HepG2 (cell line): ENCODE data around the gene POLR1D. TPM values are rescaled to one million over a fixed set of nuclear protein-coding genes. Genes with fewer than 3 reads are reported as not detected.

Experiments used
- ATAC-seq: fragments of 200-7000 bp; cut with Tn5 transposase; 3 replicates; pipeline ENCODE4 v1.9.1; 2020; ENCODE audit warnings: mild to moderate bottlenecking, moderate library complexity
- BruUV-seq: library from RNA; stranded (reverse); fragments of 400-500 nt; replicated peaks from 2 replicates; lab custom pipeline; 2021; lab: Mats Ljungman, UMichigan
- CTCF ChIA-PET: fragments of 300-600 bp; formaldehyde crosslinking; extraction: SDS; loops from one replicate; lab custom pipeline; 2021; ENCODE audit warnings: low total read pairs, inconsistent platforms, low intra/inter-chr PET ratio; lab: Yijun Ruan, JAX
- POLR2A ChIA-PET: fragments of 350-600 bp; sonication (Branson Sonifier 250); formaldehyde crosslinking; loops from one replicate; lab custom pipeline; 2020; ENCODE audit warnings: antibody characterized with exemption, inconsistent platforms; lab: Yijun Ruan, JAX
- DNase-seq: peaks from one replicate; pipeline ENCODE4 v3.0.0-alpha.2; 2015; ENCODE audit warnings: low spot score
- FAIRE-seq: peaks from 3 replicates; lab custom pipeline; 2011; peaks lifted over from hg19 to GRCh38; lab: Jason Lieb, UNC
- H2AFZ ChIP-seq: one replicate; pipeline ENCODE4 v1.6.1; 2011; ENCODE audit warnings: low read length, inconsistent platforms
- H3K27ac ChIP-seq: fragments of 300-600 bp; 3 replicates; pipeline ENCODE4 v1.8.0; 2011; ENCODE audit warnings: mixed run types, mild to moderate bottlenecking, mixed read lengths, low read length, inconsistent platforms; ENCODE audit not compliant: insufficient read depth; ENCODE audit errors: extremely low read length
- H3K27me3 ChIP-seq, 2 experiments: fragments of 200-600 bp in 1 of 2; 2 replicates in 1 of 2; 3 replicates in 1 of 2; pipeline versions ENCODE4 v1.6.0 to v1.8.0; 2011; ENCODE audit warnings: low read length in 2 of 2, mild to moderate bottlenecking in 2 of 2, moderate library complexity in 2 of 2, inconsistent platforms in 1 of 2; ENCODE audit not compliant: insufficient read depth in 2 of 2, control insufficient read depth in 1 of 2
- H3K36me3 ChIP-seq, 2 experiments: fragments of 200-600 bp in 1 of 2; replicated peaks in 1 of 2; 2 replicates in 1 of 2; 3 replicates in 1 of 2; pipeline versions ENCODE4 v1.5.1 to v1.8.0; 2011; ENCODE audit warnings: low read length in 2 of 2, inconsistent platforms in 1 of 2; ENCODE audit not compliant: insufficient read depth in 2 of 2, control insufficient read depth in 1 of 2
- H3K4me1 ChIP-seq: 2 replicates; pipeline ENCODE4 v1.5.1; 2012; ENCODE audit warnings: low read length, inconsistent platforms; ENCODE audit not compliant: insufficient read depth
- H3K4me2 ChIP-seq: 2 replicates; pipeline ENCODE4 v1.6.0; 2011; ENCODE audit warnings: low read depth, low read length, inconsistent platforms
- H3K4me3 ChIP-seq, 3 experiments: fragments of 200-600 bp in 1 of 3; sonication (generic), shearing (Covaris generic) in 1 of 3; replicated peaks in 1 of 3; 2 replicates each; pipeline ENCODE4 v1.5.1; 2011 to 2016; ENCODE audit warnings: low read length in 3 of 3, inconsistent platforms in 2 of 3, low read depth in 2 of 3, mild to moderate bottlenecking in 2 of 3, control low read depth in 1 of 3, mixed read lengths in 1 of 3; ENCODE audit not compliant: insufficient read depth in 1 of 3
- H3K79me2 ChIP-seq: one replicate; pipeline ENCODE4 v1.6.1; 2011; ENCODE audit warnings: low read length, inconsistent platforms; ENCODE audit not compliant: insufficient read depth
- H3K9ac ChIP-seq: 2 replicates; pipeline ENCODE4 v1.6.0; 2011; ENCODE audit warnings: mild to moderate bottlenecking, low read depth, low read length, inconsistent platforms; ENCODE audit not compliant: insufficient read depth
- H3K9me3 ChIP-seq: 2 replicates; pipeline ENCODE4 v1.5.1; 2012; ENCODE audit warnings: mild to moderate bottlenecking, low read length
- H4K20me1 ChIP-seq: 2 replicates; pipeline ENCODE4 v1.6.0; 2011; ENCODE audit warnings: inconsistent platforms, mild to moderate bottlenecking, low read length, moderate library complexity; ENCODE audit not compliant: insufficient read depth
- ATRX ChIP-seq: sonication (generic); formaldehyde crosslinking; IDR thresholded peaks from 2 replicates; pipeline ENCODE4 v1.4.0; 2020; ENCODE audit warnings: missing genetic modification reagents, borderline replicate concordance
- DRAP1 ChIP-seq: IDR thresholded peaks from 2 replicates; pipeline ENCODE4 v1.6.1; 2016; ENCODE audit warnings: missing genetic modification reagents, missing compliant biosample characterization
- EP300 ChIP-seq, 3 experiments: sonication (generic) in 1 of 3; formaldehyde crosslinking in 1 of 3; IDR thresholded peaks; 2 replicates each; pipeline versions ENCODE4 v1.5.1 to v1.6.1; 2011 to 2020; ENCODE audit warnings: low read depth in 2 of 3, low read length in 2 of 3, borderline replicate concordance in 1 of 3, improper control_type of control experiment in 1 of 3, mild to moderate bottlenecking in 1 of 3, missing genetic modification reagents in 1 of 3, moderate library complexity in 1 of 3
- FOXJ3 ChIP-seq: sonication (generic); formaldehyde crosslinking; IDR thresholded peaks from 2 replicates; pipeline ENCODE4 v1.4.0; 2020; ENCODE audit warnings: missing genetic modification reagents, mild to moderate bottlenecking, borderline replicate concordance
- NFYC ChIP-seq: IDR thresholded peaks from 2 replicates; pipeline ENCODE4 v1.6.1; 2016; ENCODE audit warnings: missing genetic modification reagents, missing compliant biosample characterization
- POLR2AphosphoS5 ChIP-seq: IDR thresholded peaks from 2 replicates; pipeline ENCODE4 v1.6.1; 2012; ENCODE audit warnings: low read depth, low read length
- SOX6 ChIP-seq, 2 experiments: fragments of 450-650 bp in 1 of 2; sonication (generic) in 1 of 2; formaldehyde crosslinking in 1 of 2; IDR thresholded peaks; 2 replicates each; pipeline versions ENCODE4 v1.4.0 to v1.6.1; 2017 to 2020; ENCODE audit warnings: antibody characterized with exemption in 1 of 2, mild to moderate bottlenecking in 1 of 2, missing genetic modification reagents in 1 of 2
- TMF1 ChIP-seq: sonication (generic); formaldehyde crosslinking; IDR thresholded peaks from 2 replicates; pipeline ENCODE4 v1.8.1; 2022; ENCODE audit warnings: low read depth, missing genetic modification reagents
- ZNF3 ChIP-seq: IDR thresholded peaks from 2 replicates; pipeline ENCODE4 v1.7.0; 2017; ENCODE audit warnings: inconsistent platforms
- ZNF317 ChIP-seq: sonication (generic); formaldehyde crosslinking; IDR thresholded peaks from 2 replicates; pipeline ENCODE4 v1.5.0; 2020; ENCODE audit warnings: mild to moderate bottlenecking, missing genetic modification reagents
- WGBS: methylation state at CpG from one replicate; pipeline ENCODE4 v1.1.6; 2017; ENCODE audit warnings: low lambda C conversion rate; 5-methylcytosine and 5-hydroxymethylcytosine counted together
- in situ Hi-C: cut with HindIII; loops from 2 replicates; pipeline ENCODE4 v1.10.0; 2017; ENCODE audit warnings: low pct_unique_long_range_greater_than_20kb; ENCODE audit not compliant: extremely low pct_ligation_motif_present
- intact Hi-C: fragments of 100-400 bp; cut with micrococcal nuclease; formaldehyde crosslinking; loops from one replicate; pipeline ENCODE4 v1.10.0; 2022; ENCODE audit not compliant: unreplicated experiment
- polyA plus RNA-seq, 8 experiments: library from polyadenylated mRNA; depleted of rRNA in 3 of 8; stranded (reverse) in 7 of 8; unstranded in 1 of 8; fragments of >200 nt; fragmentation: Illumina TruSeq in 4 of 8; extraction: Trizol in 4 of 8; gene quantifications; 2 replicates each; pipeline versions ENCODE4 v1.2.1 to v1.2.3, GENCODE V29; 2011 to 2016; ENCODE audit warnings: low read depth in 4 of 8, missing spikeins in 1 of 8, mixed read lengths in 1 of 8; ENCODE audit not compliant: insufficient read depth in 1 of 8
- total RNA-seq, 5 experiments: library from RNA; depleted of rRNA; stranded (reverse); fragments of >200 nt; fragmentation: Illumina TruSeq; extraction: Trizol; gene quantifications; 2 replicates each; pipeline ENCODE4 v1.2.3, GENCODE V29; 2016; ENCODE audit warnings: low read depth in 1 of 5
- TF ChIP-seq, protein P1 (sequence below): sonication (generic); formaldehyde crosslinking; IDR thresholded peaks from 2 replicates; pipeline ENCODE4 v1.5.0; 2020; ENCODE audit warnings: mild to moderate bottlenecking, missing genetic modification reagents
- TF ChIP-seq, protein P2 (sequence below): sonication (generic); formaldehyde crosslinking; IDR thresholded peaks from 2 replicates; pipeline ENCODE4 v1.5.1; 2020; ENCODE audit warnings: missing genetic modification reagents, mild to moderate bottlenecking, borderline replicate concordance
- TF ChIP-seq, protein P3 (sequence below): fragments of 450-650 bp; IDR thresholded peaks from 2 replicates; pipeline ENCODE4 v1.6.1; 2017; ENCODE audit warnings: mild to moderate bottlenecking

Gene POLR1D
- total and polyA plus RNA-seq, 2 of the 13 experiments (the other 11 are each of a cell fraction or from before 2014, with no cell fraction given), result 183 to 490 TPM

GRCh38 chr13:27650312-27650711 is 28.6 kb downstream of the POLR1D start:
- no peaks in the 10 kb centered on the region for H4K20me1 ChIP-seq
- POLR2A ChIA-PET, result no interaction called here

GRCh38 chr13:27654059-27654458 is 32.4 kb downstream of the POLR1D start:
- in situ Hi-C loops (no loop called here), intact Hi-C loops (no loop called here)
- H3K4me3 ChIP-seq, result no peak overlapping the region
- H2AFZ ChIP-seq, result no peak overlapping the region
- POLR2A ChIA-PET, result no interaction called here
- no peaks in the 10 kb centered on the region for H4K20me1 ChIP-seq
- 97% methylated on average over 3 of the region's 3 CpGs for WGBS
- H3K4me2 ChIP-seq, result no peak overlapping the region
- FAIRE-seq, result no peak
- no peaks in the 10 kb centered on the region for H3K79me2 ChIP-seq
- CTCF ChIA-PET, result no interaction called here
- ATAC-seq, result no peak
- H3K27ac ChIP-seq, result no peak overlapping the region
- DNase-seq, result no peak
- H3K9me3 ChIP-seq, result peaks cover 11% of the 10 kb centered on the region
- H3K4me1 ChIP-seq, result peaks cover 22% of the 10 kb centered on the region
- no TSS peak for BruUV-seq
- H3K36me3 ChIP-seq, result peaks cover 5 to 18% of the 10 kb centered on the region in 2 experiments
- no peaks in the 10 kb centered on the region for H3K27me3 ChIP-seq
- no peak overlapping the region for H3K9ac ChIP-seq
- TF ChIP-seq, protein P1, sequence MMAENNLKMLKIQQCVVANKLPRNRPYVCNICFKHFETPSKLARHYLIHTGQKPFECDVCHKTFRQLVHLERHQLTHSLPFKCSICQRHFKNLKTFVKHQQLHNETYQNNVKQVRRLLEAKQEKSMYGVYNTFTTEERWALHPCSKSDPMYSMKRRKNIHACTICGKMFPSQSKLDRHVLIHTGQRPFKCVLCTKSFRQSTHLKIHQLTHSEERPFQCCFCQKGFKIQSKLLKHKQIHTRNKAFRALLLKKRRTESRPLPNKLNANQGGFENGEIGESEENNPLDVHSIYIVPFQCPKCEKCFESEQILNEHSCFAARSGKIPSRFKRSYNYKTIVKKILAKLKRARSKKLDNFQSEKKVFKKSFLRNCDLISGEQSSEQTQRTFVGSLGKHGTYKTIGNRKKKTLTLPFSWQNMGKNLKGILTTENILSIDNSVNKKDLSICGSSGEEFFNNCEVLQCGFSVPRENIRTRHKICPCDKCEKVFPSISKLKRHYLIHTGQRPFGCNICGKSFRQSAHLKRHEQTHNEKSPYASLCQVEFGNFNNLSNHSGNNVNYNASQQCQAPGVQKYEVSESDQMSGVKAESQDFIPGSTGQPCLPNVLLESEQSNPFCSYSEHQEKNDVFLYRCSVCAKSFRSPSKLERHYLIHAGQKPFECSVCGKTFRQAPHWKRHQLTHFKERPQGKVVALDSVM (CRISPR knock-in tag), result no peak
- no peak for TF ChIP-seq ZNF3 (CRISPR knock-in tag)
- TF ChIP-seq, protein P2, sequence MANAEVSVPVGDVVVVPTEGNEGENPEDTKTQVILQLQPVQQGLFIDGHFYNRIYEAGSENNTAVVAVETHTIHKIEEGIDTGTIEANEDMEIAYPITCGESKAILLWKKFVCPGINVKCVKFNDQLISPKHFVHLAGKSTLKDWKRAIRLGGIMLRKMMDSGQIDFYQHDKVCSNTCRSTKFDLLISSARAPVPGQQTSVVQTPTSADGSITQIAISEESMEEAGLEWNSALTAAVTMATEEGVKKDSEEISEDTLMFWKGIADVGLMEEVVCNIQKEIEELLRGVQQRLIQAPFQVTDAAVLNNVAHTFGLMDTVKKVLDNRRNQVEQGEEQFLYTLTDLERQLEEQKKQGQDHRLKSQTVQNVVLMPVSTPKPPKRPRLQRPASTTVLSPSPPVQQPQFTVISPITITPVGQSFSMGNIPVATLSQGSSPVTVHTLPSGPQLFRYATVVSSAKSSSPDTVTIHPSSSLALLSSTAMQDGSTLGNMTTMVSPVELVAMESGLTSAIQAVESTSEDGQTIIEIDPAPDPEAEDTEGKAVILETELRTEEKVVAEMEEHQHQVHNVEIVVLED (CRISPR knock-in tag), result no peak
- TF ChIP-seq, protein P3, sequence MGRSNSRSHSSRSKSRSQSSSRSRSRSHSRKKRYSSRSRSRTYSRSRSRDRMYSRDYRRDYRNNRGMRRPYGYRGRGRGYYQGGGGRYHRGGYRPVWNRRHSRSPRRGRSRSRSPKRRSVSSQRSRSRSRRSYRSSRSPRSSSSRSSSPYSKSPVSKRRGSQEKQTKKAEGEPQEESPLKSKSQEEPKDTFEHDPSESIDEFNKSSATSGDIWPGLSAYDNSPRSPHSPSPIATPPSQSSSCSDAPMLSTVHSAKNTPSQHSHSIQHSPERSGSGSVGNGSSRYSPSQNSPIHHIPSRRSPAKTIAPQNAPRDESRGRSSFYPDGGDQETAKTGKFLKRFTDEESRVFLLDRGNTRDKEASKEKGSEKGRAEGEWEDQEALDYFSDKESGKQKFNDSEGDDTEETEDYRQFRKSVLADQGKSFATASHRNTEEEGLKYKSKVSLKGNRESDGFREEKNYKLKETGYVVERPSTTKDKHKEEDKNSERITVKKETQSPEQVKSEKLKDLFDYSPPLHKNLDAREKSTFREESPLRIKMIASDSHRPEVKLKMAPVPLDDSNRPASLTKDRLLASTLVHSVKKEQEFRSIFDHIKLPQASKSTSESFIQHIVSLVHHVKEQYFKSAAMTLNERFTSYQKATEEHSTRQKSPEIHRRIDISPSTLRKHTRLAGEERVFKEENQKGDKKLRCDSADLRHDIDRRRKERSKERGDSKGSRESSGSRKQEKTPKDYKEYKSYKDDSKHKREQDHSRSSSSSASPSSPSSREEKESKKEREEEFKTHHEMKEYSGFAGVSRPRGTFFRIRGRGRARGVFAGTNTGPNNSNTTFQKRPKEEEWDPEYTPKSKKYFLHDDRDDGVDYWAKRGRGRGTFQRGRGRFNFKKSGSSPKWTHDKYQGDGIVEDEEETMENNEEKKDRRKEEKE, result no peak
- TF ChIP-seq ATRX (CRISPR knock-in tag), result no peak
- TF ChIP-seq SOX6 (IDR thresholded peaks at IDR 0.05), result no peak
- TF ChIP-seq SOX6 (CRISPR knock-in tag; IDR thresholded peaks at IDR 0.05), result no peak
- TF ChIP-seq TMF1 (CRISPR knock-in tag), result no peak
- TF ChIP-seq ZNF317 (CRISPR knock-in tag), result no peak
- TF ChIP-seq DRAP1 (CRISPR knock-in tag), result no peak
- no peak for TF ChIP-seq FOXJ3

More at GRCh38 chr13:27650312-27650711, 28.6 kb downstream of the POLR1D start:
- H3K4me2 ChIP-seq, result no peak overlapping the region
- peaks cover 2% of the 10 kb centered on the region for H3K79me2 ChIP-seq
- ATAC-seq (no peak), FAIRE-seq (no peak), DNase-seq (no peak)
- BruUV-seq, result no TSS peak
- peaks cover 11% of the 10 kb centered on the region for H3K9me3 ChIP-seq
- in situ Hi-C loops, result no loop called here
- H3K9ac ChIP-seq, result no peak overlapping the region
- peaks cover 12% of the 10 kb centered on the region for H3K4me1 ChIP-seq
- TF ChIP-seq NFYC (CRISPR knock-in tag) (no peak), EP300 (IDR thresholded peaks at IDR 0.05; ENCODE audit: low read depth in 2 of 2, low read length in 2 of 2) (no peak), EP300 (CRISPR knock-in tag; IDR thresholded peaks at IDR 0.05; ENCODE audit: borderline replicate concordance) (no peak), POLR2AphosphoS5 (no peak)
- H2AFZ ChIP-seq, result no peak overlapping the region
- peaks cover 6 to 26% of the 10 kb centered on the region in 2 experiments for H3K36me3 ChIP-seq
- no peak overlapping the region for H3K27ac ChIP-seq
- CTCF ChIA-PET, result no interaction called here
- no peaks in the 10 kb centered on the region for H3K27me3 ChIP-seq
- intact Hi-C loops, result no loop called here
- no peak overlapping the region for H3K4me3 ChIP-seq
- 100% methylated on average over 1 of the region's 1 CpG for WGBS
